GM23338 (cell line): Measurements from ENCODE around the gene ERCC6.

Experiments used
- CTCF ChIP-seq, 2 experiments: fragments of 200-600 bp in 1 of 2; sonication (generic) in 1 of 2; conservative IDR thresholded peaks; 2 replicates each; pipeline versions ENCODE4 v1.5.1 to v1.6.1; 2016 to 2017; ENCODE audit warnings: antibody characterized with exemption in 2 of 2, low read depth in 2 of 2, mild to moderate bottlenecking in 2 of 2, moderate library complexity in 1 of 2
- EZH2 ChIP-seq: fragments of 200-600 bp; sonication (generic); IDR thresholded peaks from one replicate; pipeline ENCODE4 v1.8.0; 2017; ENCODE audit warnings: antibody characterized with exemption, mild to moderate bottlenecking, low read depth; ENCODE audit not compliant: unreplicated experiment
- EZH2phosphoT487 ChIP-seq: fragments of 200-600 bp; sonication (generic); IDR thresholded peaks from one replicate; pipeline ENCODE4 v1.8.1; 2018; ENCODE audit warnings: antibody characterized with exemption; ENCODE audit not compliant: unreplicated experiment
- JUNB ChIP-seq: IDR thresholded peaks from one replicate; pipeline ENCODE4 v1.6.1; 2016; ENCODE audit warnings: antibody characterized with exemption; ENCODE audit not compliant: unreplicated experiment
- POLR2AphosphoS5 ChIP-seq: IDR thresholded peaks from 2 replicates; pipeline ENCODE4 v1.6.1; 2016; ENCODE audit warnings: antibody characterized with exemption, low read depth
- REST ChIP-seq: IDR thresholded peaks from one replicate; pipeline ENCODE4 v1.6.1; 2018; ENCODE audit warnings: antibody characterized with exemption; ENCODE audit not compliant: unreplicated experiment
- STAT1 ChIP-seq: IDR thresholded peaks from one replicate; pipeline ENCODE4 v1.6.1; 2016; ENCODE audit warnings: antibody characterized with exemption; ENCODE audit not compliant: unreplicated experiment
- ZNF114 ChIP-seq: fragments of 250-450 bp; sonication (Bioruptor Pico); IDR thresholded peaks from 2 replicates; pipeline ENCODE4 v1.5.0; 2020; ENCODE audit warnings: mild to moderate bottlenecking, moderate library complexity

- no peak for TF ChIP-seq CTCF (conservative IDR thresholded peaks at IDR 0.05; ENCODE audit: low read depth in 2 of 2)
- no peak for TF ChIP-seq EZH2phosphoT487
- TF ChIP-seq EZH2, result no peak
- TF ChIP-seq ZNF114 (CRISPR knock-in tag), result no peak
- TF ChIP-seq POLR2AphosphoS5, result no peak
- no peak for TF ChIP-seq JUNB
- no peak for TF ChIP-seq REST
- no peak for TF ChIP-seq STAT1
Observed at GRCh38 chr10:49579621-49580020, 40.7 kb upstream of the ERCC6 start.
